Measurements from ENCODE around the gene HNF1B.
A peak's percentile ranks its signal among the peaks of the same experiment; 100 is the strongest.

The HNF1B gene

DNA sequence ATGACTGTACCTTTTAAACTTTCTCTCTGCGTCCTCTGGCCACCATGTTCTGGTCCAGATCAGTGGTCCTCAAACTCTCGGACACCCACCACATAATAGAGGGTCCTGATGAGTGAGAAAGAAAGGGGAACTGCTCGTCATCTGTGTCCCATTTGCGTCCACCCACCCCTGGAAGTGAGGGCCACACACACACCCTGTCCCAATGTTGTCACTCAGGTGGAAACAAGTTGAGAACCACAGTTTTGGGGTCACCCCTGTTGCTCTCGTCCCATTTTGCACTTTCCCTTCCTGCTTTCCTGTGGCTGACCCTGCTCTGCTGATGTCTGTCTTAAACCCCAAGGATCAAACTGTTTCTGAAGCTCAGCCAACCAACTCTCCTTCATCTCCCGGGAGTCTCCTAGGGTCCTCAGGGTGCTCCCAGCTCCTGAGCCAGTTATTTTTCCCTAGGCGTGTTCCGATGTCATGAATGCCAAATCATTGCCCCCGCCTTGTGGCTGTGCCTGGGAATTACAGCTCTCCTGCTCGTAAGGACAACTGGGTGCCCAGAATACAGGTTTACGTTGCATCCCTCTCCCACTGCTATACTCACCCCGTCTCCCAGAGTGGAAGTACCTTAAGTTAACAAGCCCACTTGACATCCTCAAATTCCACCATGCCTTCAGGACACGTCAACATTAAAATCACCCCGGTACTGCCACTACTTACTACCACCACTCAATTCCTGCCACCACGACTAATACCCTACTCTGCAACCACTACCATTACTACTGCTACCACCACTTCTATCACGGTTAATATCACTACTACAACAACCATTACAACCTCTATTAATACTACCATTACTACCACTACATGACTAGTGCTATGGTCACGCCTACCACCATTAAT, 26.0 kb upstream of the HNF1B start:
- Histone ChIP-seq H3K27me3 (ENCODE audit: control insufficient read depth, low read length) (peaks cover 43% of the 10 kb centered on the region), H3K9me3 (ENCODE audit: control insufficient read depth, insufficient read depth, low read length) (no peaks in the 10 kb centered on the region), H3F3A (ENCODE audit: control insufficient read depth, insufficient read depth) (no peaks in the 10 kb centered on the region), H3K4me2 (ENCODE audit: low read length) (no peak overlapping the region), H3K27ac (ENCODE audit: low read depth, low read length) (no peak overlapping the region), H3K4me3 (ENCODE audit: low read length) (no peak overlapping the region), H3K36me3 (ENCODE audit: control insufficient read depth, low read length) (no peaks in the 10 kb centered on the region), H4K20me1 (ENCODE audit: control insufficient read depth, insufficient read depth, low read depth, low read length) (no peaks in the 10 kb centered on the region), H3K79me2 (ENCODE audit: control insufficient read depth, low read length) (no peaks in the 10 kb centered on the region), H3K9me2 (replicated peaks; ENCODE audit: control insufficient read depth, low read length) (no peaks in the 10 kb centered on the region), H3K4me1 (ENCODE audit: control insufficient read depth, low read length) (peaks cover 6% of the 10 kb centered on the region)
- TF ChIP-seq EZH2phosphoT487 (IDR thresholded peaks at IDR 0.05; ENCODE audit: borderline replicate concordance, low read length) = no peak
- TF ChIP-seq, protein P1, sequence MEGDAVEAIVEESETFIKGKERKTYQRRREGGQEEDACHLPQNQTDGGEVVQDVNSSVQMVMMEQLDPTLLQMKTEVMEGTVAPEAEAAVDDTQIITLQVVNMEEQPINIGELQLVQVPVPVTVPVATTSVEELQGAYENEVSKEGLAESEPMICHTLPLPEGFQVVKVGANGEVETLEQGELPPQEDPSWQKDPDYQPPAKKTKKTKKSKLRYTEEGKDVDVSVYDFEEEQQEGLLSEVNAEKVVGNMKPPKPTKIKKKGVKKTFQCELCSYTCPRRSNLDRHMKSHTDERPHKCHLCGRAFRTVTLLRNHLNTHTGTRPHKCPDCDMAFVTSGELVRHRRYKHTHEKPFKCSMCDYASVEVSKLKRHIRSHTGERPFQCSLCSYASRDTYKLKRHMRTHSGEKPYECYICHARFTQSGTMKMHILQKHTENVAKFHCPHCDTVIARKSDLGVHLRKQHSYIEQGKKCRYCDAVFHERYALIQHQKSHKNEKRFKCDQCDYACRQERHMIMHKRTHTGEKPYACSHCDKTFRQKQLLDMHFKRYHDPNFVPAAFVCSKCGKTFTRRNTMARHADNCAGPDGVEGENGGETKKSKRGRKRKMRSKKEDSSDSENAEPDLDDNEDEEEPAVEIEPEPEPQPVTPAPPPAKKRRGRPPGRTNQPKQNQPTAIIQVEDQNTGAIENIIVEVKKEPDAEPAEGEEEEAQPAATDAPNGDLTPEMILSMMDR (IDR thresholded peaks at IDR 0.05; ENCODE audit: low read depth, low read length, poor library complexity, severe bottlenecking) = peak; percentile 76

DNA sequence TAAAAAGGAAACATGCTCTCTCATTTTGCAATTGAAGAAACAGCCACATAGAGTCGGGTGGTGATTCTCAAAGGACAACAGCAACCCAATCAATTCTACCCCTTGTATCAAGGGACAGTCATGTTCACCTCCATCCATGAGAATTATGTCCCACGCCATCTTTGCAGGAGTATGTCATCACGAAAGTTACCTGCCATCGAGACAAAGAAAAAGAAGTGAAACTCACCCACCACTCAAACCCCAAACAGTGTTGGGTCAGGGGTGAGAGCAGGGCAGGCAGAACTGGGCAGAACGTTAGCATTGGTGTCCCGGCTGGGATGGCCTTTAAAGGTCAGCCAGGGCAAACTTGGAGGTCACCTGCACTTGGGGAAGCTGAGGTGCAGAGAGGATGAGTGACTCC, 24.2 kb upstream of the HNF1B start:
- H3K27me3 ChIP-seq (ENCODE audit: control insufficient read depth, low read length) = peaks cover 59% of the 10 kb centered on the region
- H3K79me2 ChIP-seq (ENCODE audit: control insufficient read depth, low read length) = no peaks in the 10 kb centered on the region
- TF ChIP-seq, protein P1 (IDR thresholded peaks at IDR 0.05; ENCODE audit: low read depth, low read length, poor library complexity, severe bottlenecking) = no peak
- no peak for TF ChIP-seq EZH2phosphoT487 (IDR thresholded peaks at IDR 0.05; ENCODE audit: borderline replicate concordance, low read length)
- no peaks in the 10 kb centered on the region for H3K9me3 ChIP-seq (ENCODE audit: control insufficient read depth, insufficient read depth, low read length)
- no peaks in the 10 kb centered on the region for H4K20me1 ChIP-seq (ENCODE audit: control insufficient read depth, insufficient read depth, low read depth, low read length)
- no peak overlapping the region for H3K4me3 ChIP-seq (ENCODE audit: low read length)
- H3K9me2 ChIP-seq (replicated peaks; ENCODE audit: control insufficient read depth, low read length) = no peaks in the 10 kb centered on the region
- no peaks in the 10 kb centered on the region for H3F3A ChIP-seq (ENCODE audit: control insufficient read depth, insufficient read depth)
- H3K27ac ChIP-seq (ENCODE audit: low read depth, low read length) = no peak overlapping the region
- H3K36me3 ChIP-seq (ENCODE audit: control insufficient read depth, low read length) = no peaks in the 10 kb centered on the region
- H3K4me1 ChIP-seq (ENCODE audit: control insufficient read depth, low read length) = no peaks in the 10 kb centered on the region
- no peak overlapping the region for H3K4me2 ChIP-seq (ENCODE audit: low read length)

DNA sequence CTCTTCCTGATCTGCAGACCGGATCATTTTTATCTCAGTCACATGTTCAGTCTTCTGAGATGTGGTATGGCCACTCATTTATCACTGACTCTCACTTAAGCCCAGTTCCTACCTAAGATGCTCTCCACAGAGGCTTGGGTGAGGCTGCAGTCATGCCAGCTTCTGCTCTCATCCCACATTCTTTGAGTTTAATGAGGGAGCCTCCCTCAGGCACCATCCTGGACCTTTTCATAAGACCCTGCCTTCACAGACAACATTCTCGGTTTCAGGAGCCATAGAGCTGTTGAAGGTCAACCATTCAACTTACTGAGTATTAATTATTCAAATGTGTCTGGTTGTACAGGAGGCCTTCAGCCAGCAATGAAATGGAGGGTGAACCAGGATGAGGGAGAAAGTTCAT, 23.6 kb upstream of the HNF1B start:
- H3K4me2 ChIP-seq (ENCODE audit: low read length) = no peak overlapping the region
- H3K36me3 ChIP-seq (ENCODE audit: control insufficient read depth, low read length) = no peaks in the 10 kb centered on the region
- no peaks in the 10 kb centered on the region for H3K79me2 ChIP-seq (ENCODE audit: control insufficient read depth, low read length)
- no peaks in the 10 kb centered on the region for H3K9me2 ChIP-seq (replicated peaks; ENCODE audit: control insufficient read depth, low read length)
- H3K27me3 ChIP-seq (ENCODE audit: control insufficient read depth, low read length) = peaks cover 54% of the 10 kb centered on the region
- H3K4me1 ChIP-seq (ENCODE audit: control insufficient read depth, low read length) = no peaks in the 10 kb centered on the region
- no peak overlapping the region for H3K27ac ChIP-seq (ENCODE audit: low read depth, low read length)
- no peak for TF ChIP-seq EZH2phosphoT487 (IDR thresholded peaks at IDR 0.05; ENCODE audit: borderline replicate concordance, low read length)
- TF ChIP-seq, protein P1 (IDR thresholded peaks at IDR 0.05; ENCODE audit: low read depth, low read length, poor library complexity, severe bottlenecking) = no peak
- no peaks in the 10 kb centered on the region for H3F3A ChIP-seq (ENCODE audit: control insufficient read depth, insufficient read depth)
- no peak overlapping the region for H3K4me3 ChIP-seq (ENCODE audit: low read length)
- H3K9me3 ChIP-seq (ENCODE audit: control insufficient read depth, insufficient read depth, low read length) = no peaks in the 10 kb centered on the region
- H4K20me1 ChIP-seq (ENCODE audit: control insufficient read depth, insufficient read depth, low read depth, low read length) = no peaks in the 10 kb centered on the region

All from DOHH2 (cell line).